COLO668 (cell line): ENCODE results near the gene PIK3C2B.
"Not testable (repeated sequence)": the region's sequence is repeated elsewhere in the genome, so short reads cannot be mapped to it uniquely, and the experiment has no call there.

ENCODE experiments used
- DNase-seq: peaks from one replicate; lab custom pipeline; 2025; ENCODE audit not compliant: unreplicated experiment; lab: John Stamatoyannopoulos, UW

PIK3C2B gene

DNA sequence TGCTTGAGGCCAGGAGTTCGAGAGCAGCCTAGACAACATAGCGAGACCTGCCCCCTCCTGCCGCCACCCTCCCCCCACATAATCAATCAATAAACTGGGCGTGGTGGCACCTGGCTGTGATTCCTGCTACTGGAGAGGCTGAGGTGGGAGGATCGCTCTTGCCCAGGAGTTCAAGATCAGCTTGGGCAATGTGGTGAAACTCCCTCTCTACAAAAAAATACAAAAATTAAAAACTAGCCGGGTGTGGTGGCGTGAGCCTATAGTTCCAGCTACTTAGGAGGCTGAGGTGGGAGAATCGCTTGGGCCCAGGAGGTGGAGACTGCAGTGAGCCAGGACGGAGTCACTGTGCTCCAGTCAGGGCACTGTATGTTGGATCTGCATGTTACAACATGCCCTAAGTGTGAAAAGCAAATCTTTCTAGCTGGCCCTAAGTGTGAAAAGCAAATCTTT lies 14.6 kb upstream of the PIK3C2B start:
- no peak for DNase-seq

DNA sequence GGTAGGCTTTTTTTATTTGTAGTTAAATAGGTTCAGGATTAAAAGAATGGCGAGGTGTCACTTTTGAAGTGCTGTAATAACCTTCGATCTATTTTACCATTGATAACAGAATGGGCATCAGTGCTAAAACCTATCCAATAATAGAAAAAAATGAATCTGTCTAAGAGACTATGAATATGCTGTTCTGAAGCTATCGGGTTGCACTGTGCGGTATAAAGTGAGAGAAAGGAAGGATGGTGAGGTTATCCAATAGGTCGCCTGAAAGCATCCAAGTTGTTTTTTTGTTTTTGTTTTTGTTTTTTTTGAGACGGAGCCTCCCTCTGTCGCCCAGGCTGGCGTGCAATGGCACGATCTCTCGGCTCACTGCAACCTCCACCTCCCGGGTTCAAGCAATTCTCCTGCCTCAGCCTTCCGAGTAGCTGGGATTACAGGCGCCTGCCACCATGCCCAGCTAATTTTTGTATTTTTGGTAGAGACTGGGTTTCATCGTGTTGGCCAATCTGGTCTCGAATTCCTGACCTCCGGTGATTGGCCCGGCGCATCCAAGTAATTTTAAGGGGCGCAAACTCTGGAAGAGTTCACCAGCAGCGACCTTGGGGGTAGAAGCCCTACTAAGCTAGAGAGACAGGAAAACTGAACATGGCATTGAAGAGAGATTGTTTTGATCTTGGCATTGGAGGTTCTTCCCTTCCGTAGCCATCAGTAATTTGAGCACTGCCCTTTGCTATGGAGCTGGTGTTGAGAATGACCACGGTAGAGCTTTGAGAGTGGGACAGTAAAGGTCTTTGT lies 12.9 kb upstream of the PIK3C2B start:
- DNase-seq = peak; percentile 57

GRCh38 chr1:204506969-204507316 lies 12.3 kb upstream of the PIK3C2B start:
- DNase-seq = peak; percentile 91

GRCh38 chr1:204506201-204506968 lies 11.8 kb upstream of the PIK3C2B start:
- peak; percentile 75 for DNase-seq

GRCh38 chr1:204505674-204506200 lies 11.1 kb upstream of the PIK3C2B start:
- DNase-seq = no peak

DNA sequence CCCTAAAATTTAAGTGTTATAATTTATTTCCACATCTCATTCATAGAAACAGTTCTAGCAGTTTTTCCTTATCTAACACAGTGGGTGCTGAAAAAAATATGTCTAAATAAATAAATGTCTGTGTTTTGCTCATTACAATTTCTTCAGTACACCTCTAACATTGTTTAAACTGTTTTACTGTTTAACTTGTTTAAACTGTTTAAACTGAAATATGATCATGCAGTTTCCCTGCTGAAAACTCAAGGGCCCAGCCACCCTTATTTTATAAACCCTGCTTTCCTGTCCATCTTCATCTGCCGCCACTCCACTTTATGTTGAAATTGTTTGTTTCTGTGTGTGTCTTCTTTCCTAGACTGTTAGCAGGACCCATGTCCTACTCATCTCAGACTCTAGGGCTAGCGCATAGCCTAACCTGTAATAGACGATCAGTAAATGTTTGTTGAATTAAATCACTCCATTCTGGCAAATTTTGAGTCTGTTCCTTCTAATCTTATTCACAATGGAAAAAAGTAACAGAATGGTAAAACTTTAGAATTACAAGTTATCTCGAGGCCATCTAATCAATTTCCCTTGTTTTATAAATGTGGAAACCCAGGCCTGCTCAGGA lies 9.4 kb upstream of the PIK3C2B start:
- no peak for DNase-seq

DNA sequence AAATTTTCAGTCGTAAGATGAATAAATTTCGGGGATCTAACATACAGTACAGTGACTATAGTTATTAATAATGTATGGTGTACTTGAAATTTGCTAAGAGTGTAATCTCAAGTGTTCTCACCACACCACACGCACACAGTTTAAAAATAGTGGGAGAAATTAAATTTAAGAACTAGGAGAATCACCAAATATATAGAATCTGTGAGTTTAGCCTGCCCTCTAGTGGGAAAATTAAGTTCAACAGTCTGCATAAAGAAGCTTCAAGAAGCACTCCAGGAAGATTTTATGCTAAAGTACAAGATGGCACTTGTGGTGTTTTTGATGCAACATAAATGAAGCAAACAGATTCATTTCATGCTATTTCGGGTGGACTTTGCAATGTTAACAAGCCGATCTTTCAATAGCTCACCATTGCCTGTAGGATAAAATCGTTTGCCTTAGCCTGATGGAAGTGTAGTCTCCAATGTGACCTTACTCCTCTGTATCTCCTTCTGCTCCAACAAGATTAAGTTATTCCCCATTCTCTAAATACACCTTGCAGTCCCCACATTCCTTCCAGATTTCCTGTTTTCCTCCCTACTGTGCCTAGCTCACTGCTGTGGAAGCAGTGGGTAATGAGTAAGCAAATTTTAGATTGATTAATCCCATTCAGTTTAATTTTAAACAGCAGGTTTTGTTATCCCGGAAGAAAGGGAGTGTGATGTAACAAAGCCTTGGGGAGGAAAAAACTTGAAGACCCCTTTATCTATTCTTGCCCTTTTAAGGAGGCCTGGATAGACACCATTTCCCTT lies 8.7 kb upstream of the PIK3C2B start:
- DNase-seq = peak; percentile 37

DNA sequence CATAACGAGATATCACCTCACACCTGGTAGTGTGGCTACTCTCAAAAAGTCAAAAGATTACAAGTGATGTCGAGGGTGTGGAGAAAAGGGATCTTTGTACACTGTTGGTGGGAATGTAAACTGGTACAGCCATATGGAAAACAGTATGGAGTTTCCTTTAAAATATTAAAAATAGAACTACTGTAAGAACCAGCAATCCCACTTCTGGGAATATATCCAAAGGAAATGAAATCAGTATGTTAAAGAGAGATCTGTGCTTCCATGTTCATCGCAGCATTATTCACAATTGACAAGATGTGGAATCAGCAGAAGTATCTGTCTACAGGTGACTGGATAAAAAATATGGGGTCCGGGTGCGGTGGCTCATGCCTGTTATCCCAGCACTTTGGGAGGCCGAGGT lies 7.6 kb upstream of the PIK3C2B start:
- DNase-seq = no peak

GRCh38 chr1:204499511-204500468 lies 5.2 kb upstream of the PIK3C2B start:
- DNase-seq = no peak

GRCh38 chr1:204498981-204499380 lies 4.4 kb upstream of the PIK3C2B start:
- DNase-seq = no peak

DNA sequence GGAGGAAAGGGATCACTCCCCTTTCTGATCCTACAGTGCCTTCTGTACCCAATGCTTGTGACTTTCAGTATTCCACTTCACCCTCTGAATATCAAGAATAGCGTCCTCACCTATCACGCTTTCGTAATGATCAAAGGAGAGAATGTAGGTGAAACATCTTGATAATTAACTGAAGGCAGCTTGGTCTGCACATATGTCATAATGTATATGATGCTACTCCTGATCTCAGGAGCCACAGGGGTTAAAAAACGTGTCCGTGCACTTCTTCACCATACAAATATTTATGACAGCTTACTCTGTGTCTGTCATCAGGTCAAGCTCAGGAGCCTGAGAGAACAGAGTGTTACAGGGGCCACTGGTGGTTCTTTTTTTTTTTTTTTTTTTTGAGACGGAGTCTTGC lies 1.2 kb upstream of the PIK3C2B start:
- DNase-seq = no peak

GRCh38 chr1:204495078-204495753 lies 611 bp upstream of the PIK3C2B start:
- DNase-seq = no peak

DNA sequence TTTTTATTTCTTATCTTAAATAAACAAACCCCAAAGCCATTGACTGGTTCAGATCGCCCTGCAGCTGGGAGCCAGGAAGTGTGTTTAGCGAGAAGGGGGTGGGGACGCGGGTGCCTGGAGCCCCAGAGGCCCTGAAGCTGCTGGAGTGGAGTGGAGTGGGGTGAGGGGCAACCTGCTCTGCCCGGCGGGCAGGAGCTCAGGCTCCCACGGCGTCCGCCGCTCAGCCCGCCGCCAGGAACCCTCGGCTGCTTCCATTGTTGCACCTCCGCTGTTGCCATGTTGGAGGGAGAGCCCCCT lies 673 bp downstream of the PIK3C2B start:
- DNase-seq = peak; percentile 87

- DNase-seq = peak; percentile 50
Observed at GRCh38 chr1:204493145-204493983, 1.2 kb downstream of the PIK3C2B start.

- no peak for DNase-seq
Observed at GRCh38 chr1:204491655-204492054, 3.0 kb downstream of the PIK3C2B start.

DNA sequence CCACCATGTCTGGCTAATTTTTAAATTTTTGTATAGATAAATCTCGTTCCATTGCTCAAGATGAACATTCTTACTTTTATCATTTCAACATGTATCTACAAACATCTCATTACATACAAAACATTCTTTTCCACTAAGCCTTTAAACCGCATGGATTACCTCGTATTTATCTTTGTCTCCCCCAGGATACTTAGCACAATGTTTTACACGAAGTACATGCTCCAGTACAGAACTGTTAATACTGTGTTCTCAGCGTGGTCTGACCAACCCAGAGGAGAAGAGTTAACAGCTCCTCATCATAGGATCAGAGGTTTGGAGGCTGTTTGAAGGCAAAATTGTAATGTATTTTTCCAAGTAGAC lies 7.4 kb downstream of the PIK3C2B start:
- DNase-seq = no peak

DNA sequence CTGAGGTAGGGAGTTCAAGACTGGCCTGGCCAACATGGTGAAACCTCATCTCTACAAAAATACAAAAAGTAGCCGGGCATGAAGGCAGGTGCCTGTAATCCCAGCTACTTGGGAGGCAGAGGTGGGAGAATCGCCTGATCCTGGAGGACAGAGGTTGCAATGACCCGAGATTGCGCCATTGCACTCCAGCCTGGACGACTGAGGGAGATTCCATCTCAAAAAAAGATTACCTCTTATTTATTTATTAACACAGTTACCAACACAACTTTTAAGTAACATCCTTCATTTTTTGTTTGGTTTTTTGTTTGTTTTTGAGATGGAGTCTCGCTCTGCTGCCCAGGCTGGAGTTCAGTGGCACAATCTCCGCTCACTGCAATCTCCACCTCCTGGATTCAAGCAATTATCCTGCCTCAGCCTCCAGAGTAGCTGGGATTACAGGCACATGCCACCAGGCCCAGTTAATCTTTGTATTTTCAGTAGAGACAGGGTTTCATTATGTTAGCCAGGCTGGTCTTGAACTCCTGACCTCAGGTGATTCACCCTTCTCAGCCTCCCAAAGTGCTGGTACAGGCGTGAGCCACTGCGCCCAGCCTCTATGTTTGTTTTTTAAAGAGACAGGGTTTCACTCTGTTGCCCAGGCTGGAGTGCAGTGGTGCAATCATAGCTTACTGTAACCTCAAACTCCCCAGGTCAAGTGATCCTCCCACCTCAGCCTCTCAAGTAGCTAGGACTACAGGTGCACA lies 7.9 kb downstream of the PIK3C2B start:
- not testable (repeated sequence) for DNase-seq

DNA sequence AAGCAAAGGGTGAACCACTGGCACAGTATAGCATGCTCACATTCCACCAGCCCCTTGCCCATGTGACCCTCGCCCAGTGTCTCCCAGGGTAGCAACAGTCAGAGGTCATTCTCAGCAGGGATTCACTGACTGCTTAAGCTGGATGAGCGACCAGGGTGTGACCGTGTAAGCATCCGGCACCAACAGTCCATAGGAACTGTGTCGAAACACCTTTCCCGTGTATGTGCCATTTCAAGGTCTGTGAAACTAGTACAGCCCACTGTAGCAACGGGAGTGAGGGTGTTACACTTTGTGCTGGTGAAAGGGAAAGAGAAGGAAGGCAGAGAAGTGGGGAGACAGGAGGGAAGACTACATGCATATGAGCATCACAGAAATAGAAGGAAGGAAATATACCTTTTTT lies 10.8 kb downstream of the PIK3C2B start:
- no peak for DNase-seq
